HG02884 (cell line): Measurements from ENCODE around the gene NXPH4.

Experiments used
- ATAC-seq: cut with Tn5 transposase; IDR thresholded peaks from one replicate; pipeline ENCODE4 v1.9.1; 2021; ENCODE audit warnings: mild to moderate bottlenecking, moderate library complexity; ENCODE audit not compliant: unreplicated experiment

The NXPH4 gene

GRCh38 chr12:57216921-57217879, 606 bp downstream of the NXPH4 start:
- ATAC-seq, result no peak

GRCh38 chr12:57218030-57218853, 1.6 kb downstream of the NXPH4 start:
- no peak for ATAC-seq

GRCh38 chr12:57219205-57219992, 2.8 kb downstream of the NXPH4 start:
- no peak for ATAC-seq

DNA sequence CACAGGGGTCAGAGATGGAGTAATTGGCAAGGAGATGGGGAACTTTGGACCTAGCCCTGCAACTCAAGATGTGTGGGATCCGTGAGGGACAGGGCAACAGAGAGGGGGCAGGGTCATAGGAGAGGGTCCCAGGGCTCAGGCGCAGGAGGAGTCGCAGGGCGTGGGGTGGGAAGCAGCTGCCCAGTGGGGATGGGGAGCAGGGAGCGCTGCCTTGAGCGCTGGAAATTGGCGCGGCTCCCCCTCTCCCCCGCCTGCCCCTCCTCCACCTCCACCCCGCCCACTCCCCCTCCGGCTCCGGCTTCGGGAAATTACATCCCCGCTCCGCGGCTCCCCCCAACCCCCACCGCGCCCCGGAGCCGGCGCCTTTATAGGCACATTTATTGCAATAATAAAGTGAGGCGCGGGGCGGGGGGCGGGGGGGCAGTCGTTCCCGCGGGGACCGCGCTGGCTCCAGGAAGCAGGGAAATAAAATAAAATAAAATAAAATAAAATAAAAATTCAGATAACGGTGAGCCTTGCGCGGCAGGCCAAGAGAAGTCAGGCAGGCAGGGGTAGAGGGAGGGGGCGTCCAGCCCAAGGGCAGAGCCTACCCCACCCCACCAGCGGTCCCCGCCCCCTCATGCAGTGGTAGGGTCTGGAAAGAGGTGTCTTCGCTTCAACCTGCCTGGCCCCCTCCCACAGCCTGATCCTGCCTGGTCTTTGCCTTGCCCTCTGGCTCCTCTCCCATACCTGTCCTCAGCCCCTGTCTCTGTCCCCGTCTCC, 3.6 kb downstream of the NXPH4 start:
- no peak for ATAC-seq

DNA sequence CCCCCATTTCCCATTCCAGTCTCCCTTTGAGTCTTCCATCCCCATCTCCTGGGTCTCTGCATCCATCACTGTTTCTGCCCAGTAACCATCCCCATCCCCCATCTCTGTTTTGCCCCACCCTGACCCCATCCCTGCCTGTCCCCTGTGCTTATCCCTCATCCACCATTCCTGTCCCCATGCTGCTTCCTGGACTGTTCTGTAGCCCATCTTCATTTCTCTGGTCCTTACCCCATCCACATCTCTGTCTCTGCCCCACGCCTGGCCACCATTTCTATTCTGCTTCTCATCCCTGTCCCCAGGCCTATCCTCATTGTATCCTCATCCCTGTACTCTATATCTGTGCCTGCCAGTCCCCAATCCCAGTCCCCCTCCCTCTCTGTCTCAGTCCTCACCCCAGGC, 4.2 kb downstream of the NXPH4 start:
- no peak for ATAC-seq

DNA sequence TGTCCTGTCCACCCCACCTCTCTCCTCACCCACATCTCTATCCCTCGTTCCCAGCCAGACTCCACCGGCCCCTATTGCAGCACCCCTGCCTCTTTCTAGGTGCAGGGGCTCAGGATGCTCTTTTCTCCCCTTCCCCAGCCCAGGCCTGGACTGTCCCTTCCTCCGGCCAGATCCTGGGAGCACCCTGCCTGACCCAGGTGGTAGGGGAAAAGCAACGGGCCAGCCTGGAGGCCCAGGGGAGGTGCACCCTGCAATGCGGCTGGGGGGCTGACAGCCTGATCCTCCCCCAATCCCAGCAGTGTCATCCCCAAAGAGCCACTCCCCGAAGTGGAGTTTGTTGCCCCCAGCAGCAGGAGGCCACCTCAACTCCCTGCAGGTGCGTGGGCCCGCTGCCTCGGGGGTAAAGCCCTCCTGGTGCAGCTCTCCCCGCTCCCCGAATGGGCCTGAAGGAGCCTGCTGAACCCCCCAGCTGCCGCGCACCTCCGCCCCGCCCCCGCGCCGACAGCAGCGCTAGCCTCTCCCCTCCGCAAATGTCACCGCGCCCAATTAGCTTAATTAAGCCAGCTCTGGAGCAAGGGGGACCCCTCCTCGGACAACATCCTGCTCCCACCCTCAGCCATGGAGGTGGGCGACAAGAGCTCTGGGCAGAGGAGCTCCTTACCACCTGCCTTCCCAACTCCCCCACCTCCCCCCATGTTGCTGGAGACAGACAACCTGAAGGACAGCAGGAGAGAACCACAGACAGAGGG, 4.7 kb downstream of the NXPH4 start:
- ATAC-seq, result no peak

GRCh38 chr12:57222286-57223190, 5.9 kb downstream of the NXPH4 start:
- no peak for ATAC-seq

DNA sequence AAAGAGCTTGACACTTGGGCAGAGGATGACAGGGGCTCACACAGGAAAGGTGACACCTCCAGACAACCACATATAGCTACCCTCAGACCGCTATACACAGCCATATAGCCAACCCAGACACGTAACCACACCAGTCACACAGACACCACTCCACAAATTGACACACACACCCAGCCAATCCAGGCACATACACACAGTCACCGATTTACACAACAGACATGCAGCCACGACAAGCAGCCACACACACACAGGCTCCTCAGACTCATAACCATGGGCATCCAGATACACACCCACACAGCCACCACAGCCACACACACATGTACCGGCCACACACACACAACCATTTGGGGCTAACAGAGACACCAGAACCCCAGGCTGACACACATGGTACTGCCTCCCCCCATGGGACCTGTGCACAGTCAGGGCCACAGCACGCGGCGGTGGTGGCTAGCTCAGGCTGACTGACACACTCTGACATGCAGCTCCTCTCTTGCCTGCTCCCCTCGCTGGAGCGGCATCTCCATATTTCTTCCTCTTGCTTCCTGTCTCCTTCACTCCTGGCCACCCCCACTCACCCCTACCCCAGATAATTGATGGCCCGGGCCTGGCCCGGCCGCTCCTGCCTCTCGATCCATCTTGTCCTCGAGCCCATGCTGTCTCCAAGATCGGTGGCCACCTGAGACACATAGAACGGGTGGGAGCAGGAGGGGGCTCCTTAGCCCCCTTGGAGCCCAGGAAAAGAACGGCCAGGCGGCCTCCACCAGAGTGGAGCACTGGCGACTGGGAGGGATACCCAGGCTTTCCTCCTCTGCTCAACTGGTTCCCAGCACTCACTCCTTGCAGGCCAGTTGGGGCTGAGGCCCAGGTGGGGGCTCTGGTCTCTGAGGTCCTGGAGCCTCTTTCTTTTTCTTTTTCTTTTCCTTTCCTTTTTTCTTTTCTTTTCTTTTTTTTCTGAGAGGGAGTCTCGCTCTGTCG, 6.9 kb downstream of the NXPH4 start:
- ATAC-seq, result no peak

- no peak for ATAC-seq
Observed at GRCh38 chr12:57224278-57224972, 7.8 kb downstream of the NXPH4 start.

- no peak for ATAC-seq
Observed at GRCh38 chr12:57224973-57225679, 8.5 kb downstream of the NXPH4 start.

DNA sequence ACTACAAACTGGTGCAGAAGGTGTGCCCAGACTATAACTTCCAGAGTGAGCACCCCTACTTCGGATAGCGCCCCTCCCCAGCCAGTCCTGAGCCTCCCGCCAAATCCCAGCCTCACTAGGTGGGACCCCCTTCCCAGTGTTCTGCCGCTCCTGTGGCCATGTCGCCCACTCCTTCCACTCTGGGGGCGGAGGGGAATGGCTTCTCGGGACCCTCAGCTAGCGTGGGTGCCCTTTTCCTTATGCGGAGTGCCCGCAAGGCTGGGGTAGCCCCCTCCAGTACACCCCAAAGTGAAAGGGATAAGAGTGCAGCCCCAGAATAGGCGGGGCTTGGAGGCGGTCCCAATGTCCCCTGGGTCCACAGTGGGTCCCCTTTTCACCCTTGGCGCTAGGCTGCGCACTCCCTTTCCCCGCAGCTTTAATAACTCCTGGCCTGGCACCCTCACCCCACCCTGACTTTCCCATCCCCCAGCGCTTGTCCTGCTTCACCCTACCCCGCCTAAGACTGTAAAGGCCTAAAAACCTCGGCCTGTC, 9.2 kb downstream of the NXPH4 start:
- ATAC-seq, result no peak

DNA sequence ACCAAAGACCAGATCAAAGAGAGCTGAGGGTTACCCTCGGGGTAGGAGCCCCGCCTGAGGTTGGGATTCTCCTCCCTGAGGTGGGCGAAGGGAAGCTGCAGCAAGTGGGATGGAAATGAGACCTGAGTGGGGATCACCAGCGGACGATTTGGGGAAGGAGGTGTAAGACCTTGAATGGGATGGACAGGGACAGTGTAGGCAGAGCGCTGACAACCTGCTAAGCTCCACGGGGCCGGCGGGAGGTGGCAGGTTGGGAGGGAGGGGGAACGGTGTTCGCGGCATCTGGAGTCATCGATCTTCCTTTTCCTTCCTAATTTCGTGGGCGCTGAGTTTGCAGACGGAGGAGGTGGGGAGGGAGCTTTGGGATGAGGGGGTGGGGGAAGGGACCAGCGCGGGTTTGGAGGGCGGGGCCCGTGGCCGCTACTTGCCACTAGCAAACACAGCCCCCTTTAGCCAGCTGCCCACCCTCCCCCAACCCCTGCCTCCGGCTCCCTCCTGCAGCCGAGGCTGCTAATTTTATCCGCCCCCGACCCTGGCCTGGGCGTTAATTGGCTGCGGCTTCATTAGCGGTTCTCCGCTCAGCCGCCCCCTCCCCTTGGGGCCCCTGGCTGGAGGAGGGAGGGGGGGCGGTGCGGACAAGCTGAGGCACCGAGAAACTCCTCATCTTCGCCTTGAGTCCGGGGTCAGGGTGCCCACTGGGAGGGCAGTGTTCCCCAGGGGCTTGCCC, 10.2 kb downstream of the NXPH4 start:
- ATAC-seq, result no peak

DNA sequence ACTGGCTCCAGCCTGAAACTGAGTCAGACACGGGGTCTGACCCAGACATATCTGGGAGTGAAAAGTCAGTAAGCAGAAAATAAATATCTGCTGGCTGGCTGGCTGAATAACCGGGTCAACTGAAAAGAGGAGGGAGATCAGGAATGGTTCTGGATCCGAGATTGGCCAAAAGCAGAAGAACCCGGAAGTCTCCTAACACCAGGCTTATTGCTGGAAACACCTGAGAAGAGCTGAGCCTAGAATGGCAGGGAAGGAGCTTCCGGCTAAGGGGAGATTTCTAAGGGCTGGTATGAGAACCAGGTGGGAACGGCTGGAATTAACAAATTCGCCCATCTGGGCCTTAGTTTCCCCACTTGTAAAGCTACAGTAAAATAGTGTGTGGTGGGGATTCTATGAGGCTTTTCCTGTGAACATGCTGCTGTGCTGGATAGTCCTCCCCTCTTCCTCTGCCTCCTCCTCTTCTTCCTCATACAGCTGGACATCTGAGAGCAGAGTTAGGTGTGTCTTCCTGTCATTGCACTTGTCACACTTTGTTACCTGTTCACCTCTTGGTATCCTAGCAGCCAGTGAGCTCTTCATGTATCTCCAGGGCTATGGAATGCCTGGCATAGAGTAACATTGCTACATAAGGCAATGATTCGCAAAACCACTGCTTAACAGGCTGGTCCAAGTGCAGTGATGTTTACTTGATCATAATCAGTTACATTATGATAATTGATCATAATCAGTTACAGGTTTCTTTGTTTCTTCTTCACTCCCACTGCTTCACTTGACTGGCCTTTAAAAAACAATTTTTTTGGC, 10.9 kb downstream of the NXPH4 start:
- ATAC-seq, result no peak

- ATAC-seq, result peak; percentile 14
Observed at GRCh38 chr12:57229046-57229633, 12.5 kb downstream of the NXPH4 start.
